H1 (cell line): Measurements from ENCODE around the gene ZSCAN16. TPM values are rescaled to one million over a fixed set of nuclear protein-coding genes. Genes with fewer than 3 reads are reported as not detected.

Experiments used
- CTCF ChIA-PET: fragments of 300-600 bp; sonication (Branson Sonifier 250); formaldehyde crosslinking; loops from one replicate; lab custom pipeline; 2021; ENCODE audit not compliant: partially characterized antibody; lab: Charles Lee
- POLR2A ChIA-PET: fragments of 300-600 bp; sonication (Branson Sonifier 250); formaldehyde crosslinking; loops from one replicate; lab custom pipeline; 2021; ENCODE audit warnings: inconsistent platforms; ENCODE audit not compliant: partially characterized antibody; lab: Charles Lee
- DNase-seq, 2 experiments: peaks; one replicate each; pipeline versions ENCODE4 v3.0.0 to v3.0.0-alpha.2; 2010 to 2022; ENCODE audit warnings: low spot score in 2 of 2, low read depth in 1 of 2, mixed read lengths in 1 of 2
- FAIRE-seq: peaks from 2 replicates; lab custom pipeline; 2011; peaks lifted over from hg19 to GRCh38; lab: Jason Lieb, UNC
- H2AFZ ChIP-seq: 2 replicates; pipeline ENCODE4 v1.8.1; 2012; ENCODE audit warnings: low read length, inconsistent platforms
- H2AK5ac ChIP-seq: 2 replicates; pipeline ENCODE4 v1.6.1; 2013; ENCODE audit warnings: low read depth, low read length
- H2BK120ac ChIP-seq: replicated peaks from 2 replicates; pipeline ENCODE3; 2013; ENCODE audit warnings: low read depth, low read length, inconsistent platforms
- H2BK12ac ChIP-seq: 2 replicates; pipeline ENCODE4 v1.6.1; 2013; ENCODE audit warnings: low read depth, low read length
- H2BK15ac ChIP-seq: 2 replicates; pipeline ENCODE4 v1.6.1; 2013; ENCODE audit warnings: low read length
- H2BK20ac ChIP-seq: 2 replicates; pipeline ENCODE4 v1.6.1; 2013; ENCODE audit warnings: low read length
- H2BK5ac ChIP-seq: 2 replicates; pipeline ENCODE4 v1.6.1; 2013; ENCODE audit warnings: low read depth, low read length
- H3K14ac ChIP-seq: 2 replicates; pipeline ENCODE4 v1.6.1; 2013; ENCODE audit warnings: inconsistent platforms; ENCODE audit not compliant: insufficient read length
- H3K18ac ChIP-seq: 2 replicates; pipeline ENCODE4 v1.6.1; 2013; ENCODE audit warnings: low read length; ENCODE audit errors: extremely low read depth
- H3K23ac ChIP-seq: 2 replicates; pipeline ENCODE4 v1.6.1; 2013; ENCODE audit warnings: inconsistent platforms; ENCODE audit not compliant: insufficient read length
- H3K23me2 ChIP-seq: 2 replicates; pipeline ENCODE4 v1.6.1; 2013; ENCODE audit warnings: low read depth, low read length
- H3K27ac ChIP-seq: 2 replicates; pipeline ENCODE4 v1.6.1; 2011; ENCODE audit warnings: low read depth, low read length, inconsistent platforms
- H3K27me3 ChIP-seq, 4 experiments: replicated peaks in 1 of 4; 1 replicate in 1 of 4; 2 replicates in 3 of 4; pipeline versions ENCODE4 v1.6.1 to v1.8.1; 2011 to 2013; ENCODE audit warnings: low read length in 3 of 4, mild to moderate bottlenecking in 3 of 4, inconsistent platforms in 2 of 4, mixed read lengths in 2 of 4, moderate library complexity in 1 of 4; ENCODE audit not compliant: control insufficient read depth in 3 of 4, insufficient read depth in 3 of 4; ENCODE audit errors: extremely low read depth in 1 of 4
- H3K36me3 ChIP-seq, 4 experiments: 2 replicates each; pipeline versions ENCODE4 v1.6.1 to v1.8.1; 2011 to 2013; ENCODE audit warnings: mild to moderate bottlenecking in 4 of 4, low read length in 3 of 4, moderate library complexity in 2 of 4, control low read depth in 1 of 4, inconsistent platforms in 1 of 4; ENCODE audit not compliant: insufficient read depth in 4 of 4, control insufficient read depth in 2 of 4
- H3K4ac ChIP-seq: replicated peaks from 2 replicates; pipeline ENCODE3; 2013; ENCODE audit warnings: low read length, low read depth, mixed read lengths, inconsistent platforms; ENCODE audit not compliant: insufficient read length
- H3K4me1 ChIP-seq, 4 experiments: replicated peaks in 1 of 4; 1 replicate in 1 of 4; 2 replicates in 3 of 4; pipeline versions ENCODE4 v1.6.1 to v1.8.1; 2011 to 2013; ENCODE audit warnings: low read length in 3 of 4, inconsistent platforms in 2 of 4, mixed read lengths in 1 of 4; ENCODE audit not compliant: insufficient read depth in 4 of 4, control insufficient read depth in 3 of 4
- H3K4me2 ChIP-seq, 2 experiments: 2 replicates each; pipeline versions ENCODE4 v1.6.1 to v1.8.1; 2011 to 2013; ENCODE audit warnings: low read depth in 2 of 2, low read length in 2 of 2, control low read depth in 1 of 2, inconsistent platforms in 1 of 2, mild to moderate bottlenecking in 1 of 2; ENCODE audit not compliant: insufficient read depth in 1 of 2
- H3K4me3 ChIP-seq, 4 experiments: fragments of 200-600, 300-600 bp in 1 of 4; sonication (generic), shearing (Covaris generic), sonication (Bioruptor Twin) in 1 of 4; 2 replicates each; pipeline versions ENCODE4 v1.5.1 to v1.8.1; 2011 to 2016; ENCODE audit warnings: low read length in 4 of 4, low read depth in 3 of 4, control low read depth in 2 of 4, inconsistent platforms in 2 of 4, mild to moderate bottlenecking in 2 of 4, mixed read lengths in 1 of 4, moderate library complexity in 1 of 4; ENCODE audit not compliant: insufficient read depth in 2 of 4; ENCODE audit errors: extremely low read depth in 1 of 4
- H3K56ac ChIP-seq: replicated peaks from 2 replicates; pipeline ENCODE3; 2013; ENCODE audit warnings: low read depth, mild to moderate bottlenecking, mixed read lengths, low read length, inconsistent platforms; ENCODE audit not compliant: insufficient read length
- H3K79me1 ChIP-seq: 2 replicates; pipeline ENCODE4 v1.6.1; 2013; ENCODE audit warnings: low read depth, low read length, control low read depth
- H3K79me2 ChIP-seq, 2 experiments: 2 replicates each; pipeline versions ENCODE4 v1.6.1 to v1.8.1; 2012 to 2013; ENCODE audit warnings: low read length in 2 of 2, mild to moderate bottlenecking in 2 of 2, inconsistent platforms in 1 of 2; ENCODE audit not compliant: insufficient read depth in 2 of 2, control insufficient read depth in 1 of 2
- H3K9ac ChIP-seq, 4 experiments: replicated peaks in 1 of 4; 1 replicate in 1 of 4; 2 replicates in 3 of 4; pipeline versions ENCODE4 v1.6.1 to v1.8.1; 2011 to 2013; ENCODE audit warnings: low read depth in 3 of 4, low read length in 3 of 4, control low read depth in 2 of 4, mild to moderate bottlenecking in 2 of 4, moderate library complexity in 2 of 4, inconsistent platforms in 1 of 4; ENCODE audit errors: extremely low read depth in 1 of 4
- H3K9me3 ChIP-seq, 2 experiments: 2 replicates each; pipeline versions ENCODE4 v1.6.1 to v1.8.1; 2012 to 2013; ENCODE audit warnings: mild to moderate bottlenecking in 2 of 2, moderate library complexity in 2 of 2, control low read depth in 1 of 2, inconsistent platforms in 1 of 2, low read depth in 1 of 2, low read length in 1 of 2, mixed read lengths in 1 of 2; ENCODE audit not compliant: insufficient read depth in 2 of 2
- H4K20me1 ChIP-seq, 2 experiments: replicated peaks in 1 of 2; 2 replicates each; pipeline versions ENCODE3 to v1.8.1; 2011 to 2013; ENCODE audit warnings: inconsistent platforms in 2 of 2, low read length in 2 of 2, mild to moderate bottlenecking in 1 of 2; ENCODE audit not compliant: insufficient read depth in 2 of 2, control insufficient read depth in 1 of 2
- H4K5ac ChIP-seq: 2 replicates; pipeline ENCODE4 v1.6.1; 2013; ENCODE audit warnings: low read length, low read depth, mixed read lengths, inconsistent platforms; ENCODE audit not compliant: insufficient read length
- H4K8ac ChIP-seq: 2 replicates; pipeline ENCODE4 v1.8.0; 2013; ENCODE audit warnings: mild to moderate bottlenecking, moderate library complexity, low read length, inconsistent platforms; ENCODE audit not compliant: insufficient read depth; ENCODE audit errors: extremely low read depth
- H4K91ac ChIP-seq: replicated peaks from 2 replicates; pipeline ENCODE3; 2013; ENCODE audit warnings: low read length, mixed read lengths, inconsistent platforms; ENCODE audit not compliant: insufficient read length
- CBX5 ChIP-seq: fragments of 300-800, 300-1000 bp; sonication (generic); IDR thresholded peaks from 2 replicates; pipeline ENCODE4 v1.7.1; 2016; ENCODE audit warnings: antibody characterized with exemption, low read length, low read depth
- FOSL1 ChIP-seq: IDR thresholded peaks from 2 replicates; pipeline ENCODE4 v1.6.1; 2011; ENCODE audit warnings: mild to moderate bottlenecking, low read depth, low read length, moderate library complexity; ENCODE audit not compliant: insufficient read depth
- KDM1A ChIP-seq: fragments of 200-600, 300-600 bp; sonication (generic); IDR thresholded peaks from 2 replicates; pipeline ENCODE4 v1.7.1; 2016; ENCODE audit warnings: mild to moderate bottlenecking, low read length, borderline replicate concordance
- PHF8 ChIP-seq: fragments of 200-600 bp; sonication (generic); conservative IDR thresholded peaks from 2 replicates; pipeline ENCODE4 v1.7.1; 2012; ENCODE audit warnings: low read depth, mild to moderate bottlenecking, inconsistent platforms, low read length, moderate library complexity
- POLR2AphosphoS5 ChIP-seq: IDR thresholded peaks from 2 replicates; pipeline ENCODE4 v1.6.1; 2011; ENCODE audit warnings: low read depth, low read length
- RFX5 ChIP-seq: IDR thresholded peaks from 2 replicates; pipeline ENCODE4 v1.6.1; 2011; ENCODE audit warnings: low read depth, low read length, improper control_type of control experiment, borderline replicate concordance
- RNF2 ChIP-seq: fragments of 200-900, 300-1000 bp; sonication (generic); IDR thresholded peaks from 2 replicates; pipeline ENCODE4 v1.7.1; 2016; ENCODE audit warnings: borderline replicate concordance, low read depth, mild to moderate bottlenecking, antibody characterized with exemption, low read length; ENCODE audit not compliant: poor library complexity, severe bottlenecking; ENCODE audit errors: missing control alignments
- SP2 ChIP-seq: IDR thresholded peaks from 2 replicates; pipeline ENCODE4 v1.6.1; 2012; ENCODE audit warnings: mild to moderate bottlenecking, low read length, inconsistent platforms
- SP4 ChIP-seq: IDR thresholded peaks from 2 replicates; pipeline ENCODE4 v1.6.1; 2012; ENCODE audit warnings: low read length, inconsistent platforms
- TAF7 ChIP-seq: optimal IDR thresholded peaks from 2 replicates; pipeline ENCODE3; 2011; ENCODE audit warnings: low read depth, mild to moderate bottlenecking, inconsistent platforms, low read length, moderate library complexity, borderline replicate concordance
- WGBS, 2 experiments: shearing (Covaris generic) in 1 of 2; methylation state at CpG; one replicate each; pipeline versions ENCODE4 v1.1.6 to v1.1.7; 2013 to 2015; ENCODE audit warnings: low lambda C conversion rate in 2 of 2, mixed read lengths in 2 of 2, inconsistent platforms in 1 of 2, low coverage in 1 of 2, missing lambda C conversion rate in 1 of 2; ENCODE audit not compliant: insufficient replicate concordance in 2 of 2, insufficient coverage in 1 of 2, insufficient read length in 1 of 2; ENCODE audit errors: extremely low coverage in 1 of 2, missing lambda C conversion rate in 1 of 2; 5-methylcytosine and 5-hydroxymethylcytosine counted together
- polyA plus RNA-seq, 7 experiments: library from polyadenylated mRNA; depleted of rRNA in 3 of 7; stranded (reverse) in 5 of 7; unstranded in 2 of 7; fragments of >200 nt in 5 of 7; fragments of 200-250 nt in 2 of 7; gene quantifications; 1 replicate in 5 of 7; 2 replicates in 1 of 7; 4 replicates in 1 of 7; pipeline versions ENCODE4 v1.2.1 to v1.2.3, GENCODE V29; 2011 to 2013; ENCODE audit warnings: missing spikeins in 2 of 7, mixed read lengths in 2 of 7
- total RNA-seq: library from RNA; stranded (reverse); fragmentation: NEBNext Ultra II Directional; extraction: Animal tissue kit (Norgen Biotek cat#: 25700); gene quantifications from 2 replicates; pipeline ENCODE4 v1.2.1, GENCODE V29; 2021

The ZSCAN16 gene
- total and polyA plus RNA-seq, 2 of the 8 experiments (the other 6 are each of a cell fraction or from before 2014, with no cell fraction given) = 3.6 to 9.4 TPM

- FAIRE-seq (peak; percentile 52), DNase-seq (peak; percentile 75 to 90)
- H2BK20ac ChIP-seq = no peak within 1 kb of the TSS
- H3K14ac ChIP-seq = no peak within 1 kb of the TSS
- WGBS, 2 experiments = 3% methylated on average over 52 of the region's 52 CpGs; no CpG with 5 or more reads in 1 of the 2 experiments
- H3K18ac ChIP-seq = no peak within 1 kb of the TSS
- peaks cover 4% of the 10 kb centered on the region for H3K23me2 ChIP-seq
- peaks cover 0 to 37% of the 10 kb centered on the region in 2 experiments; a peak in 3 of 4 replicates for H3K79me2 ChIP-seq
- H4K8ac ChIP-seq = peak within 1 kb of the TSS; percentile 93; the same call in 1 of the 2 replicates
- H2AFZ ChIP-seq = peak within 1 kb of the TSS; percentile 94
- H3K9ac ChIP-seq = peak within 1 kb of the TSS; percentile 83 to 90 (median 88)
- no peaks in the 10 kb centered on the region for H3K79me1 ChIP-seq
- peaks cover 0 to 4% of the 10 kb centered on the region in 2 experiments for H4K20me1 ChIP-seq
- H3K4me2 ChIP-seq = peak within 1 kb of the TSS; percentile 48 to 75
- no peak within 1 kb of the TSS for H2BK120ac ChIP-seq
- H2BK12ac ChIP-seq = 0 out of 2 replicates have a peak within 1 kb of the TSS, but pooled peaks have one; percentile 22
- ChIA-PET CTCF (interaction anchor here (0.6 to 2.1 kb wide), 7 partner anchors 8 to 214 kb away, joined by 3 to 6 read pairs (median 3); partner anchors contain the start of gene PGBD1), POLR2A (interaction anchor here (0.5 to 2.0 kb wide), 29 partner anchors 8 to 329 kb away, joined by 3 to 35 read pairs (median 4); partner anchors contain the start of genes PGBD1, ZKSCAN3, ZKSCAN4 and ZNF165)
- peaks cover 4 to 16% (median 6%) of the 10 kb centered on the region in 4 experiments for H3K36me3 ChIP-seq
- H3K27ac ChIP-seq = peak within 1 kb of the TSS; percentile 55; the same call in 1 of the 2 replicates
- peak within 1 kb of the TSS; percentile 27 for H4K5ac ChIP-seq
- H3K27me3 ChIP-seq = peaks cover 0 to 3% (median 1%) of the 10 kb centered on the region in 4 experiments; a peak in 1 of 7 replicates
- no peak within 1 kb of the TSS for H3K23ac ChIP-seq
- peaks cover 0 to 8% (median 2%) of the 10 kb centered on the region in 4 experiments; a peak in 3 of 7 replicates for H3K4me1 ChIP-seq
- H3K4ac ChIP-seq = no peak within 1 kb of the TSS
- no peak within 1 kb of the TSS for H2BK5ac ChIP-seq
- peak within 1 kb of the TSS; percentile 43 for H3K56ac ChIP-seq
- H3K9me3 ChIP-seq = no peaks in the 10 kb centered on the region
- peak within 1 kb of the TSS; percentile 55 to 97 (median 80) for H3K4me3 ChIP-seq
- no peak within 1 kb of the TSS for H2AK5ac ChIP-seq
- 0 out of 2 replicates have a peak within 1 kb of the TSS, but pooled peaks have one; percentile 32 for H2BK15ac ChIP-seq
- H4K91ac ChIP-seq = no peak within 1 kb of the TSS
- peak; percentile 98 for TF ChIP-seq PHF8
- TF ChIP-seq SP2 = peak; percentile 96
- peak; percentile 96 for TF ChIP-seq POLR2AphosphoS5
- TF ChIP-seq CBX5 = no peak
- TF ChIP-seq SP4 = 0 out of 2 replicates have a peak, but pooled peaks have one; percentile 32
- no peak for TF ChIP-seq RFX5
- peak; percentile 95 for TF ChIP-seq KDM1A
- TF ChIP-seq FOSL1 = no peak
- no peak for TF ChIP-seq RNF2
- peak; percentile 85 for TF ChIP-seq TAF7
These were observed 17.3 kb downstream of the ZSCAN16 start, which contains the start of gene ZKSCAN8 for GRCh38 chr6:28141500-28142329. Gene ZKSCAN8, plus strand, starts transcription at chr6:28141883. Its CDS starts 6,525 bp downstream, at chr6:28148408.
